Stomach (tissue), 9 donors: ENCODE measurements around the gene F13B. TPM values are rescaled to one million over a fixed set of nuclear protein-coding genes. Genes with fewer than 3 reads are reported as not detected.

Experiments used
- DNase-seq, 2 donors: peaks; one replicate each; pipeline versions ENCODE4 v3.0.0 to v3.0.0-alpha.2; 2013 to 2019
- H3K27ac ChIP-seq, 5 donors: fragments of 200-600 bp in 4 of 5; sonication (generic) in 4 of 5; one replicate each; pipeline ENCODE4 v1.5.1; 2013 to 2019; ENCODE audit warnings: mild to moderate bottlenecking in 1 of 5, moderate library complexity in 1 of 5
- H3K27me3 ChIP-seq, 3 donors: fragments of 200-600 bp; sonication (generic); one replicate each; pipeline ENCODE4 v1.5.1; 2017 to 2019; ENCODE audit warnings: mixed run types in 1 of 3
- H3K36me3 ChIP-seq, 4 donors: fragments of 200-600 bp; sonication (generic); 1 replicate in 3 of 4; 2 replicates in 1 of 4; pipeline ENCODE4 v1.5.1; 2016 to 2019
- H3K4me1 ChIP-seq, 4 donors: fragments of 200-600 bp; sonication (generic); one replicate each; pipeline ENCODE4 v1.5.1; 2016 to 2019
- H3K4me3 ChIP-seq, 4 donors: fragments of 200-600 bp; sonication (generic) in 3 of 4; one replicate each; pipeline ENCODE4 v1.5.1; 2016 to 2019; ENCODE audit warnings: mild to moderate bottlenecking in 1 of 4
- H3K9me3 ChIP-seq, 4 donors: fragments of 200-600 bp; sonication (generic); one replicate each; pipeline ENCODE4 v1.5.1; 2016 to 2019
- CTCF ChIP-seq, 7 experiments: fragments of 450-650 bp in 4 of 7; fragments of 200-600 bp in 3 of 7; sonication (generic) in 3 of 7; IDR thresholded peaks; one replicate each; pipeline ENCODE4 v1.5.1; 2016 to 2019; ENCODE audit warnings: antibody characterized with exemption in 7 of 7, control low read depth in 2 of 7, mild to moderate bottlenecking in 1 of 7
- EP300 ChIP-seq: sonication (generic); formaldehyde crosslinking; IDR thresholded peaks from one replicate; pipeline ENCODE4 v1.6.1; 2017; ENCODE audit warnings: antibody characterized with exemption
- POLR2A ChIP-seq, 4 donors: fragments of 450-650 bp; IDR thresholded peaks; one replicate each; pipeline ENCODE4 v1.6.1; 2016; ENCODE audit warnings: antibody characterized with exemption in 4 of 4, control low read depth in 2 of 4, mild to moderate bottlenecking in 1 of 4, moderate library complexity in 1 of 4
- POLR2AphosphoS5 ChIP-seq, 3 donors: sonication (generic); formaldehyde crosslinking; IDR thresholded peaks; one replicate each; pipeline ENCODE4 v1.6.1; 2016; ENCODE audit warnings: antibody characterized with exemption in 3 of 3
- WGBS, 5 donors: extraction: QIAGEN DNeasy Blood & Tissue Kit in 3 of 5; methylation state at CpG; one replicate each; pipeline versions ENCODE4 v1.1.5 to v1.1.7; 2013 to 2018; 5-methylcytosine and 5-hydroxymethylcytosine counted together
- intact Hi-C: fragments of 100-400 bp; cut with DNase I; formaldehyde crosslinking; loops from one replicate; pipeline ENCODE4 v1.15.1; 2023; ENCODE audit warnings: low total_unique reads
- polyA plus RNA-seq, 3 donors: library from polyadenylated mRNA; stranded (reverse); fragments of 200-250 nt; gene quantifications; one replicate each; pipeline ENCODE4 v1.2.3, GENCODE V29; 2013
- total RNA-seq, 5 donors: library from RNA; depleted of rRNA; stranded (reverse); fragments of >200 nt; gene quantifications; one replicate each; pipeline versions ENCODE4 v1.1.0 to v1.2.3, GENCODE V29; 2014 to 2016
- donor health status: healthy with polysubstance abuse.
- donor health status: Bipolar disorder and iron deficiency.
- donor health status: healthy.

The F13B gene
- total and polyA plus RNA-seq, 8 donors: 1.5 TPM; not detected in 7

DNA sequence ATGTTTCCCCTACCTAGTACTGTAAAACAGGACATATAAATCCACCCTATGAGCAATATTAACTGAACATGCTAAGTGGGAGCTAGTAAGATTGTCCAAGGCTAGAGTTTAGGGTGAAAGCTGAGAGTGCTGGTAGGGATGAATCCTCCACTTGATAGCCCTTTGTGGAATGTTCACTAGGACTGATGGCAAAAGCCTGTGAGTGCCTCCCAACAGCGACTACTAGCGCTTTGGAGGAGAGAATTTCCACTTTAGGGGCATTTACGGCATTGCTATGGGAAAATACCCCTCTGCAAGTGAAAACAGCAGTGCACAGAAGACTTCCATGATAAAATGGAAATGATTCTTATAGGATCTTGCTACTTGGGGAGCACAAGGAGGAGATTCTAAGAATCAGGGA is 53.8 kb downstream of the F13B start:
- no peak for DNase-seq
- H3K4me1 ChIP-seq: no peaks in the 10 kb centered on the region
- no peaks in the 10 kb centered on the region for H3K27me3 ChIP-seq
- intact Hi-C loops: no loop called here
- H3K27ac ChIP-seq: no peak overlapping the region
- no peak overlapping the region for H3K4me3 ChIP-seq
- H3K36me3 ChIP-seq: no peaks in the 10 kb centered on the region
- peaks cover 0 to 9% (median 3%) of the 10 kb centered on the region in 4 donors for H3K9me3 ChIP-seq
- WGBS, 5 donors: 83 to 88% (median 88%) methylated on average over 3 of the region's 3 CpGs
- TF ChIP-seq EP300 (no peak), CTCF (IDR thresholded peaks at IDR 0.05) (no peak)

DNA sequence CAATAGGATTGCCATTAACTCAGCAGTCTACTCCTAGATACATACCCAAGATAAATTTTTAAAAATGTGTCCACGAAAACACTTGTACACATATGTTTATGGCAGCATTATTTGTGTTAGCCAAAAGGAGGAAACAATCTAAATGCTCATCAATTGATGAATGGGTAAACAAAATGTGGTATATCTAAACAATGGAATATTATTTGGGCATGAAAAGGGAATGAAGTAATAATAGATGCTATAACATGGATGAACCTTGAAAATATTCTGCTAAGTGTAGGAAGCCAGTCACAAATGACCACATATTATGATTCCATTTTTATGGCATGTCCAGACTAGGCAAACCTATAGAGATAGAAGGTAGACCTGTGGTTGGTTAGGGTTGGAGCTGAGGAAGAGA is 55.4 kb downstream of the F13B start:
- intact Hi-C loops: no loop called here
- Histone ChIP-seq H3K9me3 (peaks cover 0 to 9% (median 3%) of the 10 kb centered on the region in 4 donors), H3K4me3 (no peak overlapping the region), H3K4me1 (no peaks in the 10 kb centered on the region), H3K27me3 (no peaks in the 10 kb centered on the region), H3K27ac (no peak overlapping the region), H3K36me3 (no peaks in the 10 kb centered on the region)
- no peak for DNase-seq
- TF ChIP-seq EP300 (no peak), CTCF (IDR thresholded peaks at IDR 0.05) (no peak), POLR2AphosphoS5 (IDR thresholded peaks at IDR 0.05) (no peak), POLR2A (IDR thresholded peaks at IDR 0.05) (no peak)
- 76 to 93% (median 85%) methylated on average over 1 of the region's 1 CpG for WGBS, 5 donors

GRCh38 chr1:197008861-197009260 is 58.2 kb downstream of the F13B start:
- Histone ChIP-seq H3K4me1 (no peaks in the 10 kb centered on the region), H3K4me3 (no peak overlapping the region), H3K9me3 (peaks cover 0 to 9% (median 3%) of the 10 kb centered on the region in 4 donors), H3K36me3 (no peaks in the 10 kb centered on the region), H3K27ac (no peak overlapping the region), H3K27me3 (no peaks in the 10 kb centered on the region)
- no peak for DNase-seq
- TF ChIP-seq POLR2AphosphoS5 (IDR thresholded peaks at IDR 0.05): no peak
- no peak for TF ChIP-seq CTCF (IDR thresholded peaks at IDR 0.05)
- no peak for TF ChIP-seq POLR2A (IDR thresholded peaks at IDR 0.05)
- TF ChIP-seq EP300: no peak
- 79 to 91% (median 84%) methylated on average over 6 of the region's 6 CpGs for WGBS, 5 donors
- intact Hi-C loops: no loop called here

GRCh38 chr1:197003132-197003531 is 63.9 kb downstream of the F13B start:
- intact Hi-C loops: no loop called here
- Histone ChIP-seq H3K27me3 (no peaks in the 10 kb centered on the region), H3K9me3 (no peaks in the 10 kb centered on the region), H3K36me3 (no peaks in the 10 kb centered on the region), H3K4me3 (no peak overlapping the region), H3K27ac (no peak overlapping the region), H3K4me1 (no peaks in the 10 kb centered on the region)
- TF ChIP-seq CTCF (IDR thresholded peaks at IDR 0.05): no peak
- TF ChIP-seq POLR2AphosphoS5 (IDR thresholded peaks at IDR 0.05): no peak
- no peak for TF ChIP-seq EP300
- no peak for TF ChIP-seq POLR2A (IDR thresholded peaks at IDR 0.05)
- no peak for DNase-seq
- WGBS, 5 donors: 50 to 76% (median 62%) methylated on average over 2 of the region's 2 CpGs
